ENCODE measurements around the gene VAMP8. TPM values are rescaled to one million over a fixed set of nuclear protein-coding genes. Genes with fewer than 3 reads are reported as not detected.
A peak's percentile ranks its signal among the peaks of the same experiment; 100 is the strongest.
"Not testable (repeated sequence)": the region's sequence is repeated elsewhere in the genome, so short reads cannot be mapped to it uniquely, and the experiment has no call there.

Gene VAMP8
- total RNA-seq, 1 donor from 2014 or later, result 16.9 TPM

- intact Hi-C loops (cut with DNase I); DNase-seq; ATAC-seq (ENCODE audit: poor library complexity): not testable (repeated sequence)
Observed at GRCh38 chr2:85544915-85545779, 32.2 kb upstream of the VAMP8 start.

- DNase-seq, result no peak
- intact Hi-C loops (cut with DNase I), result no loop called here
- no peak for ATAC-seq (ENCODE audit: poor library complexity)
Observed at GRCh38 chr2:85545780-85546240, 31.6 kb upstream of the VAMP8 start.

GRCh38 chr2:85547089-85547858 lies 30.1 kb upstream of the VAMP8 start:
- DNase-seq, result no peak
- intact Hi-C loops (cut with DNase I), result no loop called here
- no peak for ATAC-seq (ENCODE audit: poor library complexity)

GRCh38 chr2:85547859-85548607 lies 29.4 kb upstream of the VAMP8 start:
- no peak for ATAC-seq (ENCODE audit: poor library complexity)
- no peak for DNase-seq
- intact Hi-C loops (cut with DNase I), result no loop called here

GRCh38 chr2:85548608-85548900 lies 28.8 kb upstream of the VAMP8 start:
- no peak for ATAC-seq (ENCODE audit: poor library complexity)
- intact Hi-C loops (cut with DNase I), result no loop called here

GRCh38 chr2:85549095-85549494 lies 28.3 kb upstream of the VAMP8 start:
- intact Hi-C loops (cut with DNase I), result no loop called here
- DNase-seq (no peak), ATAC-seq (ENCODE audit: poor library complexity) (no peak)

More at GRCh38 chr2:85548608-85548900, 28.8 kb upstream of the VAMP8 start:
- no peak for DNase-seq

GRCh38 chr2:85549826-85550225 lies 27.6 kb upstream of the VAMP8 start:
- no peak for ATAC-seq (ENCODE audit: poor library complexity)
- no peak for DNase-seq
- intact Hi-C loops (cut with DNase I), result no loop called here

- ATAC-seq (ENCODE audit: poor library complexity), result no peak
- no peak for DNase-seq
- intact Hi-C loops (cut with DNase I), result no loop called here
Observed at GRCh38 chr2:85550486-85550885, 26.9 kb upstream of the VAMP8 start.

GRCh38 chr2:85551698-85552678 lies 25.4 kb upstream of the VAMP8 start:
- intact Hi-C loops (cut with DNase I), result loop anchor here (2.0 kb wide), 1 partner anchor 131 kb away; no protein-coding TSS in a partner anchor
- DNase-seq (peak; percentile 84), ATAC-seq (ENCODE audit: poor library complexity) (peak; percentile 76)

- DNase-seq, result no peak
- ATAC-seq (ENCODE audit: poor library complexity), result no peak
- intact Hi-C loops (cut with DNase I), result loop anchor here (2.0 kb wide), 1 partner anchor 132 kb away; no protein-coding TSS in a partner anchor
Observed at GRCh38 chr2:85553184-85553583, 24.2 kb upstream of the VAMP8 start.

GRCh38 chr2:85554980-85555612 lies 22.3 kb upstream of the VAMP8 start:
- intact Hi-C loops (cut with DNase I), result no loop called here
- ATAC-seq (ENCODE audit: poor library complexity), result no peak
- DNase-seq, result no peak

GRCh38 chr2:85557130-85557529 lies 20.3 kb upstream of the VAMP8 start:
- DNase-seq, result no peak
- ATAC-seq (ENCODE audit: poor library complexity), result no peak
- intact Hi-C loops (cut with DNase I), result no loop called here

GRCh38 chr2:85558160-85558559 lies 19.2 kb upstream of the VAMP8 start:
- DNase-seq (no peak), ATAC-seq (ENCODE audit: poor library complexity) (no peak)
- intact Hi-C loops (cut with DNase I), result no loop called here

- not testable (repeated sequence) for DNase-seq; ATAC-seq (ENCODE audit: poor library complexity)
- intact Hi-C loops (cut with DNase I), result loop anchor here (2.0 kb wide), 1 partner anchor 42 kb away; the partner anchor contains the start of gene TMEM150A
Observed at GRCh38 chr2:85560403-85560726, 17.0 kb upstream of the VAMP8 start.

GRCh38 chr2:85560812-85561279 lies 16.5 kb upstream of the VAMP8 start:
- ATAC-seq (ENCODE audit: poor library complexity) (no peak), DNase-seq (no peak)
- intact Hi-C loops (cut with DNase I), result loop anchor here (2.0 kb wide), 1 partner anchor 42 kb away; the partner anchor contains the start of gene TMEM150A

- intact Hi-C loops (cut with DNase I), result loop anchor here (2.0 kb wide), 1 partner anchor 41 kb away; the partner anchor contains the start of gene TMEM150A
- DNase-seq (peak; percentile 98), ATAC-seq (ENCODE audit: poor library complexity) (peak; percentile 96)
Observed at GRCh38 chr2:85561280-85562212, 15.8 kb upstream of the VAMP8 start, which contains the start of gene GGCX. Gene GGCX, minus strand, starts transcription at chr2:85561493. Its CDS starts 65 bp downstream, at chr2:85561428.

Data from Right ventricle myocardium superior (tissue), 1 donor.